ENCODE data around the gene ATXN2L.
"Not testable (repeated sequence)": the region's sequence is repeated elsewhere in the genome, so short reads cannot be mapped to it uniquely, and the experiment has no call there.

The ATXN2L gene, protein sequence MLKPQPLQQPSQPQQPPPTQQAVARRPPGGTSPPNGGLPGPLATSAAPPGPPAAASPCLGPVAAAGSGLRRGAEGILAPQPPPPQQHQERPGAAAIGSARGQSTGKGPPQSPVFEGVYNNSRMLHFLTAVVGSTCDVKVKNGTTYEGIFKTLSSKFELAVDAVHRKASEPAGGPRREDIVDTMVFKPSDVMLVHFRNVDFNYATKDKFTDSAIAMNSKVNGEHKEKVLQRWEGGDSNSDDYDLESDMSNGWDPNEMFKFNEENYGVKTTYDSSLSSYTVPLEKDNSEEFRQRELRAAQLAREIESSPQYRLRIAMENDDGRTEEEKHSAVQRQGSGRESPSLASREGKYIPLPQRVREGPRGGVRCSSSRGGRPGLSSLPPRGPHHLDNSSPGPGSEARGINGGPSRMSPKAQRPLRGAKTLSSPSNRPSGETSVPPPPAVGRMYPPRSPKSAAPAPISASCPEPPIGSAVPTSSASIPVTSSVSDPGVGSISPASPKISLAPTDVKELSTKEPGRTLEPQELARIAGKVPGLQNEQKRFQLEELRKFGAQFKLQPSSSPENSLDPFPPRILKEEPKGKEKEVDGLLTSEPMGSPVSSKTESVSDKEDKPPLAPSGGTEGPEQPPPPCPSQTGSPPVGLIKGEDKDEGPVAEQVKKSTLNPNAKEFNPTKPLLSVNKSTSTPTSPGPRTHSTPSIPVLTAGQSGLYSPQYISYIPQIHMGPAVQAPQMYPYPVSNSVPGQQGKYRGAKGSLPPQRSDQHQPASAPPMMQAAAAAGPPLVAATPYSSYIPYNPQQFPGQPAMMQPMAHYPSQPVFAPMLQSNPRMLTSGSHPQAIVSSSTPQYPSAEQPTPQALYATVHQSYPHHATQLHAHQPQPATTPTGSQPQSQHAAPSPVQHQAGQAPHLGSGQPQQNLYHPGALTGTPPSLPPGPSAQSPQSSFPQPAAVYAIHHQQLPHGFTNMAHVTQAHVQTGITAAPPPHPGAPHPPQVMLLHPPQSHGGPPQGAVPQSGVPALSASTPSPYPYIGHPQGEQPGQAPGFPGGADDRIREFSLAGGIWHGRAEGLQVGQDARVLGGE

DNA sequence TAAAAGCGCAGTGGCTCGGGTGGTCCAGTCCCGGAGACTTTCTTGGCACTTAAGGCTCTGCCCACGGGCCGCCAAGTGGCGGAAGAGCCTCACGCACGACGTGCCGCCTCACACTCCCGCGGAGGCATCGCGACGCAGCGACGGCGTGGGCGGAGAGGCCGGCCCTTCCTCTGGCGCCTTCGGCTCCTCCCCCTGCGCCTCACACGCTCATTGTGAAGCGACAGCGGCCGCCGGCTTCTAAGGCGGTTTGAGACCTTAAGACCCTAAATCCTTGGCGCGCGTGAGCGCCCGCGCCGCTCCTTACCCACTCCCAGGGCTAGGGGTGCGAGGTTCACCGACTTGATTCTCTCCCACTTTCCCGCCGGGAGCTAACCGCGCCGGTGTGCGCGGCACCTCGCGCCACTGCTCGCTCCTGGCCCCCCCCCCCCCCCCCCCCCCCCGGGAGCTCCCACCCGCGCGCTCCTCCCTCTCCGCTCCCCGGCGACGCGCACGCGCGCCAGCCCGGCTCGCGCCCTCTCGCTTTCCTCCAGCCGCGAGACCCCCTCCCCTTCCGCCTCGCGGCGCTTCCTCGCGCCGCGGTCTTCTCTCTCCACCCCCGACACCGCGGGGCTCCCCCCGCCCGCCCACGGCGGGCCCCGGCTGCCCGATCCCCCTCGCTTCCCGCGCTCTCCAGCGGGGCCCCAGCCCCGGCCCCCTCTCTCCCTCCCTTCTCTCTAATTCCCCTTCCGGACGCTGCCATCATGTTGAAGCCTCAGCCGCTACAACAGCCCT lies at the start of gene ATXN2L:
Gene ATXN2L, plus strand, starts transcription at position 480 of the 771 bp plus-strand sequence. Its CDS starts 261 bp downstream, at position 741.
- peak; percentile 97 for DNase-seq

DNA sequence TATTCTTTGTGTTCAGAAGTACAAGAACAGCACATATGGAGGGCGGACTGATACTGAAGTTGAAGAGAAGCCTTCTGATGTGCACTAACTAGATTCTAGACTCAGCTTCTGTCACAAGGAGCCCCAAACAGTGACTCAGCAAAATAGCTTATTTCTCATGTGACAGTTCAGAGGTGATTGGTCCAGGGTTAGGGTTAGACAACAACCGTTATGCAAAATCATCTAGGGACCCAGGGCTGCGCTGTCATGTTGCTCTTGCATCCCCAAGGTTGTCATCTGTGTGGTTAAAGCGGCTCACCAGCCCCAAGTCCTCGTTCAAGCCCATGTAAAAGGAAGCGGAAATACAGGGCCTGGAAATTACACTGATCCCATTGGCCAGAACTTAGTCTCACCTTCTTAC lies 41.1 kb upstream of the ATXN2L start:
- DNase-seq, result not testable (repeated sequence)

DNA sequence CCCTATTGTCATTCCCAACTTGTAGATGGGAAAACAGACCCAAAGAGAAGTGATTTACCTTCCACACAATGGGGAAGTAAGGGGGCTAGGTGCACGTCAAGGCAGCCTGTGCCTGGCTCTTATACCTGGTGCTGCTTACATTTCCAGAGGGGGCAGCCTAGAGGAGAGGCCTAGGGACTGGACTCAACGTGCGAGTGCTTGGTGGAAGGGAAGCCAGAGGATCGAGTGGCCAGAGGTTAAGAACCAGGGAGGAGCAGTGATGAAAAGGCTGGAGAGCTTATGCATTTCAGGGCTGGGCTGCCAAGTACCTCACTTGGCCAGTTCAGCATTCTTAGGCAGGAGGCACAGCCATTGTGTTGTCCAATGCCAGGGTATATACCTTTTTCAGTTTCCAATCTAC lies 40.4 kb upstream of the ATXN2L start:
- not testable (repeated sequence) for DNase-seq

DNA sequence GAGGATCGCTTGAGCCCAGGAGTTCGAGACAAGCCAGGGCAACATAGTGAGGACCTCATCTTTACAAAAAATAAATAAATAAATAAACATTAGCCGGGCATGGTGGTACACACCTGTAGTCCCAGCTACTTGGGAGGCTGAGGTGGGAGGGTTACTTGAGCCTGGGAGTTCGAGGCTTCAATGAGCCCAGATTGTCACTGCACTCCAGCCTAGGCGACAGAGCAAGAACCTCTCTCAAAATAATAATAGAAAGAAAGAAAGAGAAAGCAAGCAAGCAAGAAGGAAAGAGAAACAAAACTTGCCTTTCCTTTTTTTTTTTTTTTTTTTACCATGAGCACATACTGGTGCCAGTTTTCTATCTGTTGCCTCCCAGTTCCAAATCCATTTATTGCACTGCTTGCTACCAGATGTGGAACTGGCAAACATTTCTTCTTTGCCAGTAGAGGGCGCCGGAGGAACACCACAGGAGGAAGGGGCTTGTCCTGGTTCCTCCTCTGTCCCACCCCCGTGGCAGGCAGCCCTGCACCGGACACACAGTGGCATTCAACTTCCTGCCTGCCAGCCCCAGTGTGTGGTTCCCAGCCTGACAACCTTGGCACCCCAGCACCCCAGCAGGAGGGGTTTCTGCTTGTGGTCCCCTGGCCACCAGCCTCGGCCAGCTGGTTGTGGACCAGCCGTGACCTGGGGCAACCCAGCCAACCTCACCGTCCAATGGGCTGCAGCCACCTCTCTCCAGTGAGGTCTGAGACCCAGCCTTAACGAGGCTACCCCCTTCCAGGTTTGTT lies 20.4 kb upstream of the ATXN2L start:
- peak; percentile 59 for DNase-seq

DNA sequence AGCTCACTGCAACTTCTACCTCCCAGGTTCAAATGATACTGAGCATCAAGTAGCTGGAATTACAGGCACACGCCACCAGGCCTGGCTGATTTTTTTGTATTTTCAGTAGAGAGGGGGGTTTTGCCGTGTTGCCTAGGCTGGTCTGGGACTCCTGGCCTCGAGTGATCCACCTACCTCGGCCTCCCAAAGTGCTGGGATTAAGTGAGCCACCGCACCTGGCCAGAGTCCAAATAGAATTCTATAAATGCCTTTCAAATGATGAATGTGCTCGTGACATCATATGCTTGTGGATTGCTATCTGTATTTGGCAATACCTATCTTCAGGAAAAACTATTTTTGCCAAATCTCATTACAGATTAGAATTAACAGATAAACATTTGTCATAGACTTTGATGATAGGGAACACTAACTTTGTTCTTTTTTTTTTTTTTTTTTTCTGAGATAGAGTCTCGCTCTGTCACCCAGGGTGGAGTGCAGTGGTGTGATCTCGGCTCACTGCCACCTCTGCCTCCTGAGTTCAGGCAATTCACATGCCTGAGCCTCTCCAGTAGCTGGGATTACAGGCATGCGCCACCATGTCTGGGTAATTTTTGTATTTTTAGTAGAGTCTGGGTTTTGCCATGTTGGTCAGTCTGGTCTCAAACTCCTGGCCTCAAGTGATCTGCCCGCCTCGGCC lies 15.2 kb upstream of the ATXN2L start:
- not testable (repeated sequence) for DNase-seq

DNA sequence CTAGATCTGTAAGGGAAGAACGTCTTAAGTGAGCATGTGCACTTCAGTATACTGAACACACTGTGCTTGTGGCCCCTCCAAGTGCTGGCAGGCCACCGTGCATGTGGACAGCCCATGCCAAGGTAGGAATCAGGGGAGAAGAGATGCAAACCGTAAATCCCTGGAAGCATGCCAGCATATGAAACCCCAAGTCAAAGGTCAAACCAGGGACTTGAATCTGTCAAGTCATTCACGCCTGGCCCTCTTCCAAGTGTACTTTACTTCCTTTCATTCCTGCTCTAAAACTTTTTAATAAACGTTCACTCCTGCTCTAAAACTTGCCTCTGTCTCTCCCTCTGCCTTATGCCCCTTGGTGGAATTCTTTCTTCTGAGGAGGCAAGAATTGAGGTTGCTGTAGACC lies 2.8 kb upstream of the ATXN2L start:
- no peak for DNase-seq

DNA sequence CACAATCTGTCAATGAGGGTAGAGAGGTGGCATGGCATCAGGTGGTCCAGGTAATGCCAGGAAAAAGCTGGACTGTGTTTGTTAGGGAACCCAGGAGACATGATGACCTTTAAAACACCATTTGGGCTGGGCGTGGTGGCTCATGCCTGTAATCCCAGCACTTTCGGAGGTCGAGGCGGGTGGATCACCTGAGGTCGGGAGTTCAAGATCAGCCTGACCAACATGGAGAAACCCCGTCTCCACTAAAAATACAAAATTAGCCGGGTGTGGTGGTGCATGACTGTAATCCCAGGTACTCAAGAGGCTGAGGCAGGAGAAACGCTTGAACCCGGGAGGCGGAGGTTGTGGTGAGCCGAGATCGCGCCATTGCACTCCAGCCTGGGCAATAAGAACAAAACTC lies 2.3 kb upstream of the ATXN2L start:
- not testable (repeated sequence) for DNase-seq

DNA sequence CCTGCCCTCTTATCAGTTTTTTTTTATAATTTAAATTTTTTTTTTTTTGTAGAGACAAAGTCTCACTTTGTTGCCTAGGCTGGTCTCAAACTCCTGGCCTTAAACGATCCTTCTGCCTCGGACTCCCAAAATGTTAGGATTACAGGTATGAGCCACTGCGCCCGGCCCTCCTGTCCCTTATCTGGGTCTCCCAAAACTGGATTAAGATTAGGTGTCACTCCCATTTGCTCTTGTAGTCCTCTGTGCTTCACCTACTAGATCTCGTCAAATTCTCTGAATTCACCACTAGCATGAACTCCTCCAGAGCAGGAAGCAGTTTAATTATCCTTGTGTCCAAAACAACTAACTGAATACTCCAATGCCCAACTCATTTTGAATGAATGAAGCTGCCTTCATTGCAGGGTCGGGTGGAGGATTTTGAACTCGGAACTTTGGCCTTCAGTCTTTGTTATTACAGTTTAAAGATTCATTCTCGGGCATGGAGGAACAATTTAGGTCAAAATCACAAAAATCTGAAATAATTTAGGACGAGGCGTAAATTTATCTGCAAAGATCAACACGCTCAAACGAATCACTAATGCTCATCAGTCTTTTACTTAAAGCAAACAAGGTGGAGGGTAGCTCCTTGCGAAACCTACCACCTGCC lies 802 bp upstream of the ATXN2L start:
- no peak for DNase-seq

DNA sequence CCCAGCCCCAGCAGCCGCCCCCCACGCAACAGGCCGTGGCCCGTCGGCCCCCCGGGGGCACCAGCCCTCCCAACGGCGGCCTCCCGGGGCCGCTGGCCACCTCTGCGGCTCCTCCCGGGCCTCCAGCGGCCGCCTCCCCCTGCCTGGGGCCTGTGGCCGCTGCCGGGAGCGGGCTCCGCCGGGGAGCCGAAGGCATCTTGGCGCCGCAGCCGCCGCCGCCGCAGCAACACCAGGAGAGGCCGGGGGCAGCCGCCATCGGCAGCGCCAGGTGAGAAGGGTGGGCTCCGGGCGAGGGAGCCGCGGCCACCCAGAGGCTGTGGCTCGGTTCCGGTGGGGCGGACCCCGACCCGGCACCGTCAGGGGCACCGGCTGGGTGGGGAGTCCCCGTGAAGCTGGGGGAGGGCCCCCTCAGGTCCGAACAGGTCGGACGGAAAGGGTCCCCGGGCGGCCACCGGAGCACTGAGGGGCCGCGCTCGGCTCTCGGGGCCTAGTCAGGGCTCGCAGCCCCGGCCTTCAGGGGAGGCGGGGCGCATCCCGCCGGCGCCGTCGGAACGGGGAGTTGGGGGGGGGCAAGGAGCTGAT lies 583 bp downstream of the ATXN2L start:
- no peak for DNase-seq

DNA sequence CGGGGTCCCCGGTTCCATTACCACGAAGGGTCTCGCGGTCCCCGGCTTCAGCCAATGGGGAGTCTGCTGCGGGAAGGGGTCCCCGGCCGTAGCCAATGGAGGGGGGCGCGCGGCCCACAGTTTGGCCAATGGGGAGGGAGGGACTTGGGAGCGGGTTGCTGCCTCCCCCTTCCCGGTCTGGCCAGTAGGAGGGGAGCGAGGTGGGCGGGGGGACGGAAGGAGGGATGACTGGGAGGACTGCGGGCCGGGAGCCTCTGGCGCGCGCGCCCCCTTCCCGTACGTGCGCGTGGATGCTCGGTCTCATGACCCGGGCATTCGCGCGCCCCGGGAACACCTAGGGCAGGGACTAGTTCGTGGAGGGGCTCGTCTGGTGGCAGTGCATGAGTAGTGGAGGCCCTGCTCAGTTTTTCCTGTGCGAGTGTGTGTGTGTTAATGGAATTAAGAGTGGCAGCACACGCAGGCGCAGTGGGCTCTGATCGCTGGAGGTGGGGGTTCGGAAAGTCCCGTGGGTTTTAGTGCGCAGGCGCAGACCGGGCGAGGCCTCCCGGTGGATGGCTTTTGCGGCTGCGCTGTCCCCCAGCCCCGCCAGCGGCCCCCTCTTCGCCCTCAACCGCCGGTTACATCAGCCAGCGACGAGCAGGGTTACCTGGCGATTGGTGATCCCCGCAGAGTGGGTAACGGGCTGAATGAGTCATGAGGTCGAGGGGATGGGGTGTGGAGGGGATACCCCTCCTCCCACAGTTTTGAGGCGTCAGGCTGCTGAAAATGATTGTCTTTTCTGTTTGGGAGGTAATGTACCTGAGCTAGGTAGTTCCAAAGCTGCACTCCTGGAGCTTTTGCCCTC lies 1.3 kb downstream of the ATXN2L start:
- peak; percentile 98 for DNase-seq

DNA sequence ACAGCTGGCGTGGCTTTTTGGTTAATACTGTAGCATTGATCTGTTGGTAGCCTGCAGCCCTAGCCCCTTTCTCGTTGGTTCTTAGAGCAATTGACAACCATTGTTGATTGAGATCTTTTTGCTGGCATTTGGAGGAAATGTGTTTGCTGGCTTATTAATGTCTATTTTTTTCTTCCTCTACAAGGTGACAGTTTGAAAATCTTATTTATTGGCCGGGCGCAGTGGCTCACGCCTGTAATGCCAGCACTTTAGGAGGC lies 1.8 kb downstream of the ATXN2L start:
- DNase-seq, result no peak

DNA sequence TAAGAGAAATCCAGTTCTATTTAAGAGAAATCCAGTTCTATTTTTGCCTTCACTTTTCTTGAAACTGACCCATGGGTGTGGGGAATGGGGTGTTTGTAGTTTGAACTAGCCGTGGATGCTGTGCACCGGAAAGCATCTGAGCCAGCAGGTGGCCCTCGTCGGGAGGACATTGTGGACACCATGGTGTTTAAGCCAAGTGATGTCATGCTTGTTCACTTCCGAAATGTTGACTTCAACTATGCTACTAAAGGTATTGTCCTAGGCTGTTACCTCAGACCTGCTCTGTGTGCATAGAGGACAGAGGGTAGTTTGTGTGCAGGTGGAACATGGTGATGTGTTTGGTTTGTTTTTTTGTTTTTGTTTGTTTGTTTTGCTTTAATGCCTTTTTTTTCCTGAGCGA lies 3.3 kb downstream of the ATXN2L start:
- no peak for DNase-seq

DNA sequence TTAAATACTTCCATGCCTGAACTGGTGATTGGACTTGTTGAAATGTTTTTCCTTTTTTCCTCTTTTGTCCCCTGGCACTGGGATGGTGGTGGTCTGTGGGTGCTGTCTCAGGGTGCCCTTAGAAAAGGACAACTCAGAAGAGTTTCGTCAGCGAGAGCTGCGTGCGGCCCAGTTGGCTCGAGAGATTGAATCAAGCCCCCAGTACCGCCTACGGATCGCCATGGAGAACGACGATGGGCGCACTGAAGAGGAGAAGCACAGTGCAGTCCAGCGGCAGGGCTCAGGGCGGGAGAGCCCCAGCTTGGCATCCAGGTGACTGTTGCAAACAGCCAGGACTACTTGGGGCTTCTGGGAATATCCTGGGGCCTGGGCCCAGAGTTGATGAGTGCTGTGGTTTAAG lies 6.9 kb downstream of the ATXN2L start:
- no peak for DNase-seq

DNA sequence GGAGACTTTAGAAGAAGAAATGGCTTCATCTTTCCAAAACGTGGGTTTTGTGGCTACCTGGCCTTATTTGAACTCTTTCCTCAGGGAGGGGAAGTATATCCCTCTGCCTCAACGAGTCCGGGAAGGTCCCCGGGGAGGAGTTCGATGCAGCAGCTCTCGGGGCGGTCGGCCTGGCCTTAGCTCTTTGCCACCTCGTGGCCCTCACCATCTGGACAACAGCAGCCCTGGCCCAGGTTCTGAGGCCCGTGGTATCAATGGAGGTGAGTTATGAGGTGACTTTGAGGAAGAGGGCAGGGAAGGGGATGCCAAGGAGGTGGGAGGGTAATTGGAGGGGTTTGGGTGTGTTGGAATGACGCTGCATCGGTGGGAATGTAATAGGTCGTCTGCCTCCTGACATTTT lies 7.7 kb downstream of the ATXN2L start:
- no peak for DNase-seq

DNA sequence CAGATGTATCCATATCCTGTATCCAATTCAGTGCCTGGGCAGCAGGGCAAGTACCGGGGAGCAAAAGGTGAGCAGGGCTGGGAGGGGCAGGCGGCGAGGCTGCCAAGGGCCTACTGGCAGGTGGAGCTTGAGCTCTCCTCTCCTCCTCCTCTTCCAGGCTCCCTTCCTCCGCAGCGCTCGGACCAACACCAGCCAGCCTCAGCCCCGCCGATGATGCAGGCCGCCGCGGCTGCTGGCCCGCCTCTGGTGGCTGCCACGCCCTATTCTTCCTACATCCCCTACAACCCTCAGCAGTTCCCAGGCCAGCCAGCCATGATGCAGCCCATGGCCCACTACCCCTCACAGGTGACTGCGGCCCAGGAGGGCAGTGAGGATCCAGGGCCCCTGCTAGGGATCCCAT lies 11.6 kb downstream of the ATXN2L start:
- DNase-seq, result no peak

DNA sequence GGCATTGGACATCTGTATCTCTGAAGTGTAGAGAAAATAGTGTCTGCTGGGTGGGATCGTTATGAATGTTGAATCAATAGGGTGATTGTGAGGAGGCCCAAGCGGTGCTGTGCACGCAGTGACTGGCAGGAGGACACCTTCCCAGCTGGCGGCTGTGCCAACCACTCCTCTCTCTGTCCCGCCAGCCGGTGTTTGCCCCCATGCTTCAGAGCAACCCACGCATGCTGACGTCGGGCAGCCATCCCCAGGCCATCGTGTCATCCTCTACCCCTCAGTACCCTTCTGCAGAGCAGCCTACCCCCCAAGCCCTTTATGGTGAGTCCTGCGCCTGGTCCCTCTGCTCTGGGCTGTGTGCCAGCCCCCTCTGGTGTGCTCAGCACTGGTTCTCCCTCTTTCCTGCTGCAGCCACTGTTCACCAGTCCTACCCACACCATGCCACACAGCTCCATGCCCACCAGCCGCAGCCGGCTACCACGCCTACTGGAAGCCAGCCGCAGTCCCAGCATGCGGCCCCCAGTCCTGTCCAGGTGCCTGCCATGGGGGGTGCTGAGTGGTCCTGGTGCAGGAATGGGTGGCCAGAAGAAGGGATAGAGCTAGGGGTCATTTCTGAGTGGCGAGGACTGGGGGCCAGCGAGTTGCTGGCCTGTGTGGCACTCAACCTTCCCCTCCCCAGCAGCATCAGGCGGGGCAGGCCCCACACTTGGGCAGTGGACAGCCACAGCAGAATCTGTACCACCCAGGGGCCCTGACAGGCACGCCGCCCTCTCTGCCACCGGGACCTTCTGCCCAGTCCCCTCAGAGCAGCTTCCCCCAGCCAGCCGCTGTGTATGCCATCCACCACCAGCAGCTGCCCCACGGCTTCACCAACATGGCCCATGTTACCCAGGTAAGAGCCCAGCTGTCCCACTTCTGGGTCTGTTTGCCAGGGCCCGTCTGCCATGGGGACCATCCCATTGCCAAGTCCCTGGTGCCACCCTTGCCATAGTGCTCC lies 12.4 kb downstream of the ATXN2L start:
- DNase-seq, result no peak

DNA sequence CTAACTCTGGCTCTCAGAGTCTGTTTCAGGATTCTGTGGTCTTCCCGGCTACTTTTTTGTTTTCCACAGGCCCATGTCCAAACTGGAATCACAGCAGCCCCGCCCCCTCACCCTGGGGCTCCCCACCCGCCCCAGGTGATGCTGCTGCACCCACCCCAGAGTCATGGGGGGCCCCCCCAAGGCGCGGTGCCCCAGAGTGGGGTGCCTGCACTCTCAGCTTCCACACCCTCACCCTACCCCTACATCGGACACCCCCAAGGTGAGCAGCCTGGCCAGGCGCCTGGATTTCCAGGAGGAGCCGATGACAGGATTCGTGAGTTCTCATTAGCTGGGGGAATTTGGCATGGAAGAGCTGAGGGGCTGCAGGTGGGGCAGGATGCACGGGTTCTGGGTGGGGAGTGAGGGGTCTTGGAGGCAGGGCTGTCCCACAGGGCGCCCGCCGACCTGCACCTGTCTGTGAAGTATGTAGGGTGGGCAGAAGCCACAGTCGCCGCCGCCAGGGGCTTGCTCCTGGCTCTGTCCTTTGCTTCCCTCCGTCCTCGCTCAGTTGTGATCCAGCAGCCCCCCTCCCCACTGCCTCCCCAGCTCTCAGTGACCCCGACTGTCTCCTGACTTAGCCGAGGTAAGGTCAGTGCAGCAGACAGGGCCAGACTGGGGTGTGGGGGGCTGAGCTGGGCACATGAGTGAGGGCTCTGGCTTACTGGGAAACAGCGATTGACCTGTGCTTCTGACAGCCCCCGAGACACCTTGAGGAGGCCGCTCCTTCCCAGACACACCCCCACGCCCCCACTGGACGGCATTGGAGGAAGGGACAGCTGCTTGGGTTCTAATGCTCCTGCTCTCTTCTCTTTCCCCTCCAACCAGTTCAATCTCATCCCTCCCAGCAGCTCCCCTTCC lies 13.3 kb downstream of the ATXN2L start:
- no peak for DNase-seq

DNA sequence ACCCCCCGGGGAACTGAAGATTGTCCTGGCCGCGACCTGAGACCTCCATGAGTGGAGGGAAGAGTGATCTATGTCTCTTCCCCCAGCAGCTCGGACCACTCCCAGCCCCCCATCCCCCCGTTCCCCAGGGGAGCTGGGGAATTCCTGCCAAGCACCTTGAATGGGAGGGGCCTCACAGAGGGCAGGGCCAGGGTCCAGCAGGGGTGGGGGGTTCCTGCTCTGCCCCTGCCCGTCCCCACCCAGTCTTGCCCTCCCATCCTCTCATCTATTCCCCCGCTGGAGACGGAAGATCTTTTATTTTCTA lies 13.9 kb downstream of the ATXN2L start:
- DNase-seq, result no peak

All from fibroblast of skin of right quadriceps (primary cell).